Large intestine (tissue), 12 donors: Measurements from ENCODE around the gene SIGLEC8. TPM values are rescaled to one million over a fixed set of nuclear protein-coding genes. Genes with fewer than 3 reads are reported as not detected.
"Not testable (repeated sequence)": the region's sequence is repeated elsewhere in the genome, so short reads cannot be mapped to it uniquely, and the experiment has no call there.

ENCODE experiments used
- DNase-seq, 2 donors: peaks; one replicate each; pipeline versions ENCODE4 v3.0.0 to v3.0.0-alpha.2; 2013
- H3K27ac ChIP-seq: one replicate; pipeline ENCODE4 v1.5.1; 2013; ENCODE audit warnings: low read length
- H3K27me3 ChIP-seq: 2 replicates; pipeline ENCODE4 v1.6.1; 2013; ENCODE audit warnings: low read length; ENCODE audit not compliant: control insufficient read depth, insufficient read depth
- H3K36me3 ChIP-seq: 2 replicates; pipeline ENCODE4 v1.6.1; 2013; ENCODE audit warnings: low read length; ENCODE audit not compliant: control insufficient read depth, insufficient read depth
- H3K4me1 ChIP-seq: one replicate; pipeline ENCODE4 v1.6.1; 2013; ENCODE audit warnings: low read length; ENCODE audit not compliant: control insufficient read depth, insufficient read depth
- H3K4me3 ChIP-seq: one replicate; pipeline ENCODE4 v1.5.1; 2013; ENCODE audit warnings: low read length
- H3K9me3 ChIP-seq: one replicate; pipeline ENCODE4 v1.6.1; 2013; ENCODE audit warnings: mild to moderate bottlenecking, low read depth, low read length, moderate library complexity; ENCODE audit not compliant: control insufficient read depth
- WGBS: methylation state at CpG from one replicate; pipeline ENCODE4 v1.1.5; 2013; ENCODE audit warnings: low lambda C conversion rate; ENCODE audit not compliant: insufficient coverage; 5-methylcytosine and 5-hydroxymethylcytosine counted together
- long read RNA-seq, 11 donors: transcript quantifications; one replicate each; lab custom pipeline, GENCODE V29; 2026
- polyA plus RNA-seq: library from polyadenylated mRNA; unstranded; fragments of 120-200 nt; gene quantifications from one replicate; pipeline ENCODE4 v1.2.1, GENCODE V29; 2013

SIGLEC8 gene
- 0.54 TPM for polyA plus RNA-seq
- long read RNA-seq, donor 1 = 0 reads
- long read RNA-seq, donor 2 = 0 reads
- long read RNA-seq, donor 3 = 0 reads
- long read RNA-seq, donor 4 = 0 reads
- long read RNA-seq, donor 5 = 0 reads
- long read RNA-seq, donor 6, partial matches to known transcripts = 0 of 1 reads
- long read RNA-seq, donor 6, other reads (novel, unspliced or antisense) = 0 of 1 reads
- long read RNA-seq, donor 7 = 0 reads
- long read RNA-seq, donor 8 = 0 reads
- long read RNA-seq, donor 9 = 0 reads
- long read RNA-seq, donor 10 = 0 reads
- long read RNA-seq, donor 11 = 0 reads

DNA sequence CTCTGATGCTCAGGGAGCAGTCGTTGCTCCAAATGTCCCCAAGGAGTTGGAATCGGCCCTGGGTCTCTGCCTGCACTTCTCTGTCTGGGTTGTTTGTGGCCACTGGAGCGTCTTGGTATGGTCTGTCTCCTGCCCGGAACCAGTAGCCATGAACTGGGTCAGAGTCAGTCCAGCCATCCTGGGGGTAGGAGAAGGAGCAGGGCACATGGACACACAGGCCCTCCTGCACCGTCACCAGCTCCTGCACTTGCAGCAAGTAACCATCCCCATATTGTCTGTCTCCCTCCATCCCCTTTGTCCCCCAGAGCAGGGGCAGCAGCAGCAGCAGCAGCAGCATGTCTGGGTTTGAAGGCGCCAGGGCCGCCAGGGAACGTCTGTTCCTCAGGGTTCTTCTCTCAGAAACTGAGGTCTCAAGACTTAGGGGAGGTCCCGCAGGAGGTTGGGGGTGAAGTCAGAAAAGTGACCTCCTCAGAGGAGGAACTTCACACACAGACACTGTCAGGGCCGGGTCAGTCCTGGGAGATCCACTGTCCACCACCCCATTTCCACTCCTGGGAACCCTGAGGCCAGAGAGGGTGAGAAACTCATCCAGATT is at the start of gene SIGLEC8:
SIGLEC8 (minus strand) TSS at position 404 of the 595 bp plus-strand sequence; CDS start at position 337, 67 bp downstream.
- WGBS = no CpG with 5 or more reads among the region's 10 CpGs
- H3K4me3 ChIP-seq = no peak within 1 kb of the TSS
- no peaks in the 10 kb centered on the region for H3K36me3 ChIP-seq
- no peak within 1 kb of the TSS for H3K27ac ChIP-seq
- peaks cover 2% of the 10 kb centered on the region for H3K9me3 ChIP-seq
- peaks cover 10% of the 10 kb centered on the region for H3K27me3 ChIP-seq
- H3K4me1 ChIP-seq = no peaks in the 10 kb centered on the region
- DNase-seq = no peak

DNA sequence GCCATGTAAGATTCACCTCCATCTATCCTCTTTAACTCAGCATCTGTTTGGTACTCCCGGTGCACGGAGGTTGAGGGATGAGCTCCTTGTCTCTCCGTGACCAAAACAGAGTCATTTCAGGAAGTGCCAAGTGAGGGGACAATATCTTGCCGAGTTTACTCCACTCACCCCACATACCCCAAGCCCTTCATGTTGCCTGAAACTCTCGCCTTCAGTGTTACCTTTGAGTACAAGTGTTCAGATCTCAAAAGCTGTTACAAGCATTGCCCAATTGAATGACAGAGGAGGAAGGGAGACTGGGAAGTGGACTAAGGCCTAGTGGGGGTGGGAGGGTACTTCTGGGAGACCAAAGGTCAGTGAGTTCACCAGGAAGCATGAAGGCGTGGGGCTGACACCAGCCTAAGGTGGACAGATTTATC is 49.4 kb upstream of the SIGLEC8 start:
- 14% methylated on average over 2 of the region's 6 CpGs for WGBS

DNA sequence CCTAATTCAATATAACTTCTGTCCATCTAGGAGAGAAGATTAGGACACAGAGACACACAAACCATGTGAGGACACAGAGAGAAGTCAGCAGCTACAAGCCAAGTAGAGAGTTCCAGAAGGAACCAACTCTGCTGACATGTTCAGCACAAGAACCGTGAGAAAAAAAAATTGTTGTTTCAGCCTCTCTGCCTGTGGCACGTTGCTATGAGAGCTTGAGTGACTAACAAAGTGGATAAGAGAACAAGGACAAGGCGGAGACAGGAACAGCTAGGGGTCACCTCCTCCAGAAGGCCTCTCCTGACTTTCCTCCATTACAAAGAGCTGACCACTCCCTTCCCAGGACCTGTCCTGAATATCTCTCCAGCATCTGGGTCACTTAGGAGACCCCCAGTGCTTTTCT is 48.9 kb upstream of the SIGLEC8 start:
- H3K27ac ChIP-seq = peak overlapping the region; percentile 61
- no CpG with 5 or more reads among the region's 3 CpGs for WGBS

More for the DNA sequence above, 49.4 kb upstream of the SIGLEC8 start:
- Histone ChIP-seq H3K36me3 (no peaks in the 10 kb centered on the region), H3K4me1 (peaks cover 11% of the 10 kb centered on the region), H3K27me3 (peaks cover 3% of the 10 kb centered on the region), H3K4me3 (no peak overlapping the region), H3K9me3 (no peaks in the 10 kb centered on the region), H3K27ac (peak overlapping the region; percentile 61)
- DNase-seq = peak; percentile 64 to 79

DNA sequence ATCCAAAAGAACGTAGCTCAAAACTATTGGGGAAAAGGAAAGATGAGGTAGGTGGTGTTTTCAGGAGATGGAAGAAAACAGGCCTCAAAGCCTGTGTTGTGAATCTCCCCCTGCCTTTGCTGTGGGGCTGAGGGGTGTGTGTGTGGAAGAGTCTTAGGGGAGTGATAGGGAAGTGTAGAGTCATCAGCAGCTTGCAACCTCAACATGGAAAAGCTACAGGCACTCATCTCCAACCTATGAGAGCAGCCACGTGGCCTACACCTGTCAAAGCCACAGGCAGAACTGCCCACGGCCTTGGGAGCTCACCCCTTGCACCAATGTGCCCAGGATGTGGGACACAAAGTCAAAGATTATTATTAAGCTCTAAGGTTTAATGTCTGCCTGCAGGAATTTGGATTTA is 47.6 kb upstream of the SIGLEC8 start:
- peaks cover 11% of the 10 kb centered on the region for H3K4me1 ChIP-seq
- no CpG with 5 or more reads among the region's 3 CpGs for WGBS
- H3K27ac ChIP-seq = no peak overlapping the region
- no peak for DNase-seq
- no peaks in the 10 kb centered on the region for H3K36me3 ChIP-seq
- no peaks in the 10 kb centered on the region for H3K9me3 ChIP-seq
- H3K4me3 ChIP-seq = no peak overlapping the region
- H3K27me3 ChIP-seq = no peaks in the 10 kb centered on the region

More for the DNA sequence above, 48.9 kb upstream of the SIGLEC8 start:
- no peaks in the 10 kb centered on the region for H3K9me3 ChIP-seq
- no peak for DNase-seq
- H3K4me3 ChIP-seq = no peak overlapping the region
- peaks cover 3% of the 10 kb centered on the region for H3K27me3 ChIP-seq
- H3K4me1 ChIP-seq = peaks cover 11% of the 10 kb centered on the region
- no peaks in the 10 kb centered on the region for H3K36me3 ChIP-seq

DNA sequence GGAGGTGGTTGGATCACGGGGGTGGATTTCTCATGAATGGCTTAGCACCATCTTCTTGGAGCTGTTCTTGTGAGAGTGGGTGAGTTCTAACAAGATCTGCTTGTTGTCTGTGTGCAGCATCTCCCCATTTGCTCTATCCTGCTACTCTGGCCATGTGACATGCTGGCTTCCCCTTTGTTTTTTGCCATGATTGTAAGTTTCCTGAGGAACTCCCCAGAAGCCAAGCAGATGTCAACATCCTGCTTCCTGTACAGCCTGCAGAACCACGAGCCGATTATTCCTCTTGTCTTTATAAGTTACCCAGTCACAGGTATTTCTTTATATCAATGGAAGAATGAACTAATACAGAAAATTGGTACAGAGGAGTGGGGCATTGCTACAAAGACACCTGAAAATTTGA is 45.6 kb upstream of the SIGLEC8 start:
- no peak for DNase-seq
- H3K9me3 ChIP-seq = no peaks in the 10 kb centered on the region
- H3K36me3 ChIP-seq = no peaks in the 10 kb centered on the region
- peaks cover 11% of the 10 kb centered on the region for H3K4me1 ChIP-seq
- no peak overlapping the region for H3K4me3 ChIP-seq
- no peaks in the 10 kb centered on the region for H3K27me3 ChIP-seq
- WGBS = 50% methylated on average over 2 of the region's 3 CpGs
- no peak overlapping the region for H3K27ac ChIP-seq

DNA sequence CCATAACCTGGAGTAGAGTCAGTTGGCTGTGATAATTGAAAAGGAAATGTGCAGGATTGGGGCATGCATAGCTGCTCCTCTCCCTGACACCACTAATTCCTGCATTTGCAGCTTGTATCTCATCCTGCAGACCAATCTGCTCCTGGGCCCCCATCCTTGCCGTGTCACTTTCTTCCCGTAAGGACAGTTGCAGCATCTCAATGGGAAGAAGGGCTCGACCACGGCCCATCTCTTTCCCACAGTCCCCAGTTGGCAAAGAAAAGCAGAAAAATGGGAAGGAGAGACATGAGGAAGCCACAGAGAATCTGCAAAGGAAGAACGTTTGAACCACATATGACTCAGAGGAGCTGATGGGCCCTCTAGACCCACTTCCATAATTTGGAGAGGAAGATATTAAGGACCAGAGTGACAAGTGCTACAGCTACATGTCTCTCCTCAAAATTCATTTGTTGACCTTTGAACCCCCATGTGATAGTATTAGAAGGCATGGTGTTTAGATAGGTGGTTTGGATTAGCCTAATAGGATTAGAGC is 45.1 kb upstream of the SIGLEC8 start:
- H3K4me1 ChIP-seq = peaks cover 11% of the 10 kb centered on the region
- no peaks in the 10 kb centered on the region for H3K9me3 ChIP-seq
- H3K4me3 ChIP-seq = no peak overlapping the region
- 80% methylated on average over 1 of the region's 5 CpGs for WGBS
- no peaks in the 10 kb centered on the region for H3K27me3 ChIP-seq
- H3K27ac ChIP-seq = no peak overlapping the region
- no peaks in the 10 kb centered on the region for H3K36me3 ChIP-seq
- DNase-seq = no peak

DNA sequence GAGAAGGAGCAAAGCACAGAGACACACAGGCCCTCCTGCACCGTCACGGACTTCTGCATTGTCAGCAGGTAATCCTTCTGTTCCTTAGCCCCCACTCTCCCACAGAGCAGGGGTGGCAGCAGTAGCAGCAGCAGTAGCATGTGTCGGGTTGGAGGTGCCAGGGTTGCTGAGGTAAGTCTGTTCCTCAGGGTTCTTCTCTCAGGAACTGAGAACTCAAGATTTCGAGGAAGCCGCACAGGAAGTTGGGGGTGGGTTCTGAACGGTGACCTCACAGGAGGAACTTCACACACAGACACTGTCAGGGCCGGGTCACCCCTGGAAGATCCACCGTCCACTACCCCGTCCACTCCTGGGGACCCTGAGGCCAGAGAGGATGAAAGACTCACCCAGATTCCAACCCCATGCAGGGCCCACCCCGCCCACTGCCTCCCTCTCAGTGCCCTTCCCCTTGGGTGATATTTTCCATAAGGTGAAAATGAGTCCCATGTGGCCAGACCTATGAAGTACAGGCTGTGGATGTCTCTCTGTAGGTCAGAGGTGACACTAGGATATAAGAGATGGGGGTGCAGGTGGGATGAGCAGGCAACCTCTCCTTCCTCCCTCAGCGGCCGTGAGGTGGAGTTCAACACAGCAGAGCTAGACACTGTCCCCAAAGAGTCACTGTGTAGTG is 43.5 kb upstream of the SIGLEC8 start, which contains the start of gene SIGLEC12:
SIGLEC12 (minus strand) TSS at position 207 of the 670 bp plus-strand sequence; CDS start at position 140, 67 bp downstream.
- DNase-seq = no peak
- H3K9me3 ChIP-seq = no peaks in the 10 kb centered on the region
- H3K27me3 ChIP-seq = no peaks in the 10 kb centered on the region
- no peak within 1 kb of the TSS for H3K27ac ChIP-seq
- WGBS = no CpG with 5 or more reads among the region's 12 CpGs
- no peaks in the 10 kb centered on the region for H3K4me1 ChIP-seq
- no peak within 1 kb of the TSS for H3K4me3 ChIP-seq
- no peaks in the 10 kb centered on the region for H3K36me3 ChIP-seq

DNA sequence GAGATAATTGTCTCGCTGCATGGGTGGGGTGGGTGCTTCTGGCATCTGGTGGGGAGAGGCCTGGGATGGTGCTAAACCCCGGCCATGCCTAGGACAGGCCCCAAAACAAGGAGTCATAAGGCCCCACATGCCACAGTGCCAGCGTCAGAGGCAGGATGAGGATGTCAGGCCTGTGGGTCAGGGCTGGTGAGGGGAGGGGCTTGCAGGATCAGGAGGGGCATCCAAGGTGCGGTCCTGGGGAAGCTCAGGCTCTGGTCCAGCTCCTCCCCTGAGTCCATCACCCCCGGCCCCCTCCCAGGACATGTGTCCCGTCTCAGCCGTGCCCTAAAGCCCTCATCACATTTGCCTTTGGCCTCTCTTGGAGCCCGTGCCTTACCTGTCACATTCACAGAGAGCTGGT is 42.7 kb upstream of the SIGLEC8 start:
- H3K36me3 ChIP-seq, H3K4me1 ChIP-seq, H3K9me3 ChIP-seq, DNase-seq, H3K27ac ChIP-seq, H3K27me3 ChIP-seq, H3K4me3 ChIP-seq: not testable (repeated sequence)
- WGBS = no CpG with 5 or more reads among the region's 8 CpGs

DNA sequence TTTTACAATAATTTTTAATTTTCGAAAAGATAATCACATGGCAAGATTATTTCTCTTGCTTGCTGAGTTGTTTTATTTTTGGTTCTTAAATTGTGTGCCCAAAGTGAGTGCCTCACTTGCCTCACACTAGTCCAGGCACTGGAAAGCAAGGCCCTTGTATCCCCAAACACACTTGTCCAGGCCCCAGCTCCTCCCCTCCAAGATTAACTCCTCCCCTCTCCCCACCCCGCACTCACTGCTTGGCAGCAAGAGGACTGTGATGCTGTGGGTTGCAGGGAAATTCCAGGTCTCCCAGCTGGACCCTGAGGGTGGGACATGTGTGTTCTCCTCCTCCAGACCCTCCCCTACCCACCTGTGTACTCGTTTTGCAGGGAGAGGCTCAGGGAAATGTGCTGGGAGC is 39.4 kb upstream of the SIGLEC8 start:
- Histone ChIP-seq H3K27me3 (no peaks in the 10 kb centered on the region), H3K36me3 (no peaks in the 10 kb centered on the region), H3K27ac (no peak overlapping the region), H3K4me1 (no peaks in the 10 kb centered on the region), H3K4me3 (no peak overlapping the region), H3K9me3 (no peaks in the 10 kb centered on the region)
- WGBS = 75% methylated on average over 1 of the region's 3 CpGs
- no peak for DNase-seq

DNA sequence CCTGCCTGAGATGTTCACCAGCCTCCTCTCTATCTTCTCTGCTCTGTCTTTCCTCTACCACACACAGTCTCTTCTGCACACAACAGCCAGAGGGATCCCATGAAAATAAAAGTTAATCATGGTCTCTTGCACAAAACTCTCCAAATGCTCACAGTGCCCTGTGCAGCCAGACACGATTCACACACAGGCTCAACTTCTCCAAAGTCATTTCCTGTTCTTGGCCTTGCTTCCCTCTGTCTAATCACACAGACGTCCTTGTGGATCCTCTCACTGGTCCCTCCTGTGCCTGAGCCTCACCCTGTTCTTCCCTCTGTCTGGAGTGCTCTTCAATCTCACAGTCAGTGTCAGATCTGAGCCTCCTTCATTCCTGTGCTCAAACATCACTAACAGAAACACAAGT is 35.5 kb upstream of the SIGLEC8 start:
- H3K4me1 ChIP-seq = no peaks in the 10 kb centered on the region
- no peaks in the 10 kb centered on the region for H3K9me3 ChIP-seq
- H3K4me3 ChIP-seq = no peak overlapping the region
- DNase-seq = no peak
- H3K36me3 ChIP-seq = peaks cover 5% of the 10 kb centered on the region
- WGBS = 20% methylated on average over 1 of the region's 2 CpGs
- no peak overlapping the region for H3K27ac ChIP-seq
- H3K27me3 ChIP-seq = no peaks in the 10 kb centered on the region
